GM12865 (cell line): ENCODE measurements around the gene ZDHHC20.

Experiments used
- DNase-seq: peaks from one replicate; pipeline ENCODE4 v3.0.0; 2010; ENCODE audit warnings: low read depth
- H3K4me3 ChIP-seq: 2 replicates; pipeline ENCODE4 v1.5.1; 2011; ENCODE audit warnings: mild to moderate bottlenecking, low read depth, low read length, control low read depth
- CTCF ChIP-seq: IDR thresholded peaks from 2 replicates; pipeline ENCODE4 v1.5.1; 2011; ENCODE audit warnings: low read length, control low read depth, low read depth, inconsistent platforms; ENCODE audit not compliant: insufficient read depth; ENCODE audit errors: missing control alignments

Gene ZDHHC20

GRCh38 chr13:21333186-21333585 is 125.9 kb downstream of the ZDHHC20 start:
- DNase-seq, result no peak
- no peak overlapping the region for H3K4me3 ChIP-seq
- no peak for TF ChIP-seq CTCF

- no peak for TF ChIP-seq CTCF
- peak; percentile 86 for DNase-seq
- peak overlapping the region; percentile 38 for H3K4me3 ChIP-seq
Observed at GRCh38 chr13:21330126-21330861, 128.8 kb downstream of the ZDHHC20 start.

GRCh38 chr13:21328836-21329477 is 130.1 kb downstream of the ZDHHC20 start:
- no peak overlapping the region for H3K4me3 ChIP-seq
- peak; percentile 51 for DNase-seq
- TF ChIP-seq CTCF, result no peak

- H3K4me3 ChIP-seq, result no peak overlapping the region
- TF ChIP-seq CTCF, result no peak
- no peak for DNase-seq
Observed at GRCh38 chr13:21328201-21328600, 130.9 kb downstream of the ZDHHC20 start.

- no peak for DNase-seq
- H3K4me3 ChIP-seq, result 0 out of 2 replicates have a peak overlapping the region, but pooled peaks have one; percentile 0
- TF ChIP-seq CTCF, result no peak
Observed at GRCh38 chr13:21326155-21327031, 132.7 kb downstream of the ZDHHC20 start.

- H3K4me3 ChIP-seq, result no peak overlapping the region
- TF ChIP-seq CTCF, result no peak
- DNase-seq, result peak; percentile 27
Observed at GRCh38 chr13:21324803-21325202, 134.3 kb downstream of the ZDHHC20 start.
